MCF 10A (cell line): ENCODE measurements around the gene SPATA21. TPM values are rescaled to one million over a fixed set of nuclear protein-coding genes. Genes with fewer than 3 reads are reported as not detected.

ENCODE experiments used
- BruUV-seq: library from RNA; stranded (reverse); fragments of 400-500 nt; replicated peaks from 2 replicates; lab custom pipeline; 2021; lab: Mats Ljungman, UMichigan
- CTCF ChIA-PET: fragments of 300-600 bp; sonication (Branson Sonifier 250); formaldehyde crosslinking; extraction: SDS; loops from one replicate; lab custom pipeline; 2021; ENCODE audit warnings: antibody characterized with exemption, inconsistent platforms; lab: Yijun Ruan, JAX
- POLR2A ChIA-PET: fragments of 300-600, 350-650 bp; sonication (Branson Sonifier 250); formaldehyde crosslinking; extraction: SDS; loops from one replicate; lab custom pipeline; 2020; ENCODE audit warnings: antibody characterized with exemption, inconsistent platforms; lab: Yijun Ruan, JAX
- DNase-seq: peaks from one replicate; pipeline ENCODE4 v3.0.0-alpha.2; 2018; ENCODE audit not compliant: unreplicated experiment
- H3K27ac Mint-ChIP-seq: one replicate; pipeline ENCODE4 v1.8.0; 2022; ENCODE audit warnings: mild to moderate bottlenecking, low read depth, mixed read lengths; ENCODE audit not compliant: unreplicated experiment
- H3K27me3 Mint-ChIP-seq: one replicate; pipeline ENCODE4 v1.8.0; 2022; ENCODE audit warnings: mixed read lengths; ENCODE audit not compliant: insufficient read depth, unreplicated experiment
- H3K36me3 Mint-ChIP-seq: one replicate; pipeline ENCODE4 v1.8.0; 2022; ENCODE audit warnings: mild to moderate bottlenecking, moderate library complexity, mixed read lengths; ENCODE audit not compliant: insufficient read depth, unreplicated experiment
- H3K4me1 Mint-ChIP-seq: one replicate; pipeline ENCODE4 v1.8.0; 2022; ENCODE audit warnings: mixed read lengths; ENCODE audit not compliant: insufficient read depth, unreplicated experiment
- H3K4me3 Mint-ChIP-seq: one replicate; pipeline ENCODE4 v1.8.0; 2022; ENCODE audit warnings: mild to moderate bottlenecking, moderate library complexity, mixed read lengths; ENCODE audit not compliant: unreplicated experiment
- H3K9me3 Mint-ChIP-seq: one replicate; pipeline ENCODE4 v1.8.0; 2022; ENCODE audit warnings: mixed read lengths; ENCODE audit not compliant: unreplicated experiment
- CTCF ChIP-seq: fragments of 200-600 bp; IDR thresholded peaks from one replicate; pipeline ENCODE4 v1.8.0; 2022; ENCODE audit warnings: antibody characterized with exemption, mild to moderate bottlenecking; ENCODE audit not compliant: unreplicated experiment
- intact Hi-C: fragments of 100-400 bp; cut with micrococcal nuclease; formaldehyde crosslinking; loops from 2 replicates; pipeline ENCODE4 v1.14.1; 2022
- total RNA-seq: library from RNA; stranded (reverse); gene quantifications from 2 replicates; pipeline ENCODE4 v1.2.3, GENCODE V29; 2022

Gene SPATA21
- total RNA-seq, 1 experiment from 2014 or later = not detected

- H3K36me3 Mint-ChIP-seq = peaks cover 33% of the 10 kb centered on the region
- H3K9me3 Mint-ChIP-seq = no peaks in the 10 kb centered on the region
- TF ChIP-seq CTCF = no peak
- intact Hi-C loops = no loop called here
- ChIA-PET POLR2A (interaction anchor here (0.6 to 0.9 kb wide), 2 partner anchors 9 to 48 kb away, joined by 3 to 4 read pairs; partner anchors contain the start of gene NECAP2), CTCF (no interaction called here)
- peaks cover 22% of the 10 kb centered on the region for H3K4me1 Mint-ChIP-seq
- H3K27ac Mint-ChIP-seq = peak overlapping the region; percentile 60
- no peaks in the 10 kb centered on the region for H3K27me3 Mint-ChIP-seq
- no peak for DNase-seq
- H3K4me3 Mint-ChIP-seq = no peak overlapping the region
- no TSS peak for BruUV-seq
Observed at GRCh38 chr1:16392740-16393569, 44.3 kb downstream of the SPATA21 start.

GRCh38 chr1:16391411-16391810, 45.8 kb downstream of the SPATA21 start:
- no peak for DNase-seq
- POLR2A ChIA-PET = no interaction called here
- Mint-ChIP-seq H3K36me3 (peaks cover 31% of the 10 kb centered on the region), H3K27me3 (no peaks in the 10 kb centered on the region), H3K9me3 (no peaks in the 10 kb centered on the region), H3K4me3 (no peak overlapping the region), H3K27ac (no peak overlapping the region), H3K4me1 (peaks cover 27% of the 10 kb centered on the region)
- no peak for TF ChIP-seq CTCF
- CTCF ChIA-PET = interaction anchor here (0.6 kb wide), 1 partner anchor 114 kb away, joined by 7 read pairs; no protein-coding TSS in a partner anchor
- no TSS peak for BruUV-seq
- intact Hi-C loops = no loop called here

- H3K9me3 Mint-ChIP-seq = no peaks in the 10 kb centered on the region
- no peaks in the 10 kb centered on the region for H3K27me3 Mint-ChIP-seq
- peaks cover 35% of the 10 kb centered on the region for H3K4me1 Mint-ChIP-seq
- peak overlapping the region; percentile 43 for H3K4me3 Mint-ChIP-seq
- H3K36me3 Mint-ChIP-seq = peaks cover 17% of the 10 kb centered on the region
- no peak for TF ChIP-seq CTCF
- no peak for DNase-seq
- CTCF ChIA-PET = interaction anchor here (0.6 to 0.8 kb wide), 2 partner anchors 23 to 53 kb away, joined by 3 to 5 read pairs; partner anchors contain the start of gene NECAP2
- no TSS peak for BruUV-seq
- H3K27ac Mint-ChIP-seq = no peak overlapping the region
- POLR2A ChIA-PET = interaction anchor here (0.6 to 3.9 kb wide), 9 partner anchors 9 to 95 kb away, joined by 3 to 21 read pairs (median 4); partner anchors contain the start of genes NECAP2 and SZRD1
- intact Hi-C loops = no loop called here
Observed at GRCh38 chr1:16387201-16388188, 49.7 kb downstream of the SPATA21 start.
